GM18873 (cell line): ENCODE data around the gene UGT1A3.

Experiments used
- ATAC-seq: cut with Tn5 transposase; IDR thresholded peaks from one replicate; pipeline ENCODE4 v1.9.1; 2021; ENCODE audit warnings: mild to moderate bottlenecking, moderate library complexity, moderate number of reproducible peaks; ENCODE audit not compliant: unreplicated experiment, low FRiP score

Gene UGT1A3

DNA sequence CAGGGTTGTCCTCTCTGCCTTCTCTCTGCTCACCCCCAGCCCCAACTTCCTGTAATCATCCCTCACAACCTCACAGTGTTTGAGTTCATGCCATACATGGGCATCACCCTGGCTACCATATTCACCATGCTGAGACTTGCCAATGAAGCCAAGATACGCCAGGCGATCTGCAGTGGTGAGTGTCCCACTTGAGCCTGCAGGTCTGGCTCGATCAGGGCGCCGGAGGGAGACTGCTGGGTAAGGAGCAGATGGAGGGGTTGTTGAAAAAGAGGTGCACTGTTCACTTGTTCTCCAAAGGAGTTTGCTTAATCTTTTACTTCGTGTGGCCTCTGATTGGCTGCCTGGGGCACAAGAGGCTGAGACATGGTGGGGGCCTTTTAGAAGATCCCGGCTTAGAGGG, 63.9 kb downstream of the UGT1A3 start:
- ATAC-seq: no peak

GRCh38 chr2:233793465-233794127, 64.8 kb downstream of the UGT1A3 start:
- ATAC-seq: no peak

DNA sequence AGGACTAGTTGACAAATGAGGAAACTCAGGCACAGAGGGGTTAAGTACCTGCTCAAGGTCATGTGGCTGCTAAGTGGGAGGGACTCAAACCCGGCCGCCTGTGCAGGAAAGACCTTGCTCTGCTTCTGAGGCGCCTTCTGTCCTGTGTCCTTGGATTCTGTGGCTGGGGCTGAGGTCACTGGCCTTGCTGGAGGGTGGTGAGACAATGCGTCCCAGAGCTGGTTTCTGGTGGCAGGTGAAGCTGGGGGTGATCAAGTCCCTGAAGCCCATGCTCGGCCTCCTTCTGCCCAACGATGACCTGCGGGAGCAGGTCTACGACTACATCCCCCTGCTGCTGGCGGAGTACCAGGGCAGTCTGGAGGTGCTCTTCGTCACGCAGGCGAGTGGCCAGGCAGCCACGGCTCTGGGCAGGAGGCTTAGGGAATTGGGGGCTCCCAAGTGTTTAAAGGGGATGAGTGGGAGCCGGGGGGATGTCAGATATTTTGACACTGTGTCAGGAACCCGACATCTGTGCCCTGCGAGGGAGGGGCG, 65.4 kb downstream of the UGT1A3 start:
- no peak for ATAC-seq

DNA sequence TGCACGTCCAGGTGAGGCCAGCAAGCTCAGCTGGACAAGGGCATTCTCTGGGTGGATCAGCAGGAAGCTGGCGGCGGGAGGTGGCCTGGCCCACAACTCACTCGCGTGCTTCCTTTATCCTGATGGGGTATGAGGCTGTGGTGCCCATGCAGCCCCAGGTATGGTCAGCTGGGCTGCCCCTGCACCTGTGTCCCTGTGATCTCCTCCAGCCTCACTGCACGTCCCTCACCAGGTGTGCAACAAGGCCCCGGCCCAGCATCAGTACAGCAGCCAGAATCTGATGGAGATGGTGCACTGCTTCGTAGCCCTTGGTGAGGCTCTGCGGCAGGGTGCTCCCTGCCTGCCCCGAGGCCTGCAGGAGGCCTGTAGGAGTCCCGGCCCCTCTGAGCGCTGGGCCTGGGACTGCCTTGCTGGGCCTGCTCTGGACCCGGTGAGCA, 66.9 kb downstream of the UGT1A3 start:
- no peak for ATAC-seq

DNA sequence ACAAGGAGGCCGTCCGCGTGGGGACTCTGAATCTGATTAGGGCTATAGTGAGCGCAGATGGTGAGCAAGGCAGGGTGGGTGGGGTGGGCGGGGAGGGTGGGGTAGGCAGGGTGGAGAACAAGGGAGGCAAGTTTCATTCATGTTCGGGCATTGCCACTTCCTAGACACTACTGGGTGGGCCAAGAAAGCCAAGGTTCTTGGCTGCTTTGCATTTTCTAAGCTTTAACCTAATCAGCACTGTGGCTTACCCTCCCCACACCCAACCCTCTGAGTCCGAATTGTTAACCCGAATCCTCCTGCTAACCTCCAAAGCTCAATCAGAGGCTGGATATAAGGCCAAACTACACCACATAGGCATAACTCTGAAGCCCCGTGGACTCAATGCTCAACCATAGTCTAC, 67.4 kb downstream of the UGT1A3 start:
- no peak for ATAC-seq

GRCh38 chr2:233798335-233799086, 69.7 kb downstream of the UGT1A3 start:
- no peak for ATAC-seq

GRCh38 chr2:233799087-233799665, 70.3 kb downstream of the UGT1A3 start:
- ATAC-seq: no peak

DNA sequence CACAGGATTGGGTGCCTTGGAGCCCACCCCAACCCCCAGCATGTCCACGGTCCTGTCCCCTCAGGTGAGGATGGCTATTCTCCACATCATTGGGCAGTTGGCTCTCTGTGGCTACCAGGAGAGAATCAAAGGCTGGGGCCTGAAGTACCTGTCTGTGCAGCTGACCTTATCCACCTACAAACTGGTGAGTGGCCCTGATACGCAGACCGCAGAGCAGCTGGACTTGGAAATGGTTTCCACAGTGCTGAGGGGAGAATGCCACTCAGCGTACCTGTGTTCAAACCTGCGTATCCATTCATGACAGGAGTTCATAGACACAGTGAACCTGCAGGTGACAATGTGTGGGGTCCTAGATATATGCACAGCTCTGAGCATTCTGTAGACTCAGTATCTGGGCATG, 70.9 kb downstream of the UGT1A3 start:
- ATAC-seq: no peak

DNA sequence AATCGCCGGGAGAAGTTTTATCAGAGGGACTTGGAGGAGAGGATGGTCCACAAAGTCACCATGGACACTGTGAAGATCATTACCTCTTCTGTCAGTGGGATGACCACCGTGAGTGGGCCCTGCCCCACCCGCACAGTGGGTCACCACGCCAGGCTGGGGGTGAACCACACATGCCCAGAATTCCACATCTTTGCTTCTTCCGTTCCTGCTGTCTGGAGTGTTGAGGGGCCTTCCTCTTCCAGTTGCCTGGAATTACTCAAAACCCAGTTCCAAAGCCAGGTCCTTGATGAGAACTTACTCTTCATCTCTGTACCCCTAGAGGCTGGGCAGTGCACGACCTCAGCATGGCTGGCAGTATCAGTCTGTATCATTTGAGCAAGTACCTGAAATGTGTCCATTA, 71.4 kb downstream of the UGT1A3 start:
- no peak for ATAC-seq

- ATAC-seq: no peak
Measured at GRCh38 chr2:233801357-233802131, 72.7 kb downstream of the UGT1A3 start.

DNA sequence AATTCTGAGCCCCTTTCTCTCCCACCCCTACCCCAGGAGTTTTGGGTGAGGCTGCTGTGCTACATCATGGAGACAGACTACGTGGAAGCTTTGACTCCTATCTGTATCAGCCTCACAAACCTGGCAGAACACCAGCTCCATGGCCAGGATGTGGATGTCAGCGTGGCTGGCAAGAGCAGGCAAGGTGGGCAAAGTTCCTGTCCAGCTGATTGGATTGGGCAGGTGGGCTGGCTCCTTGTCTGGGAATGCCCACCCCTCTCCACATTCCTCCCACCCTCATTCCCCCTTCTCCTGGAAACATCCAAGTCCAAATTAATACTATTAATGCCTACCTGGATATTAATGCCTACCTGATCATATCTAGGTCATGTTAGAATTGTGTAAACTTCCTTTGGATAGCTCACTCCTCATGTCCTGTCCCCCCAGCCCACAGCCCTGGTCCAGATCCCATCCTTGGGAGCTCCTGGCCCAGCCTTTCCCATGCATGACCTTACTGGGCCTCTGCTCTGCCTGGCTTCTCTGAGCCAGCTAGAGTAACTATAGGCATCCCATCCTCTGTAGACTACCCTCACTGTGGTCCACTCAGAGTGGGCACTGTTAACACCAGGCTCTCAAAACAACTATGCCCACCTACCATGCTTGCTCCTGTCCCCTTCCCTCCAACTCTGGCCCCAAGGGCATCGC, 73.4 kb downstream of the UGT1A3 start:
- ATAC-seq: no peak

DNA sequence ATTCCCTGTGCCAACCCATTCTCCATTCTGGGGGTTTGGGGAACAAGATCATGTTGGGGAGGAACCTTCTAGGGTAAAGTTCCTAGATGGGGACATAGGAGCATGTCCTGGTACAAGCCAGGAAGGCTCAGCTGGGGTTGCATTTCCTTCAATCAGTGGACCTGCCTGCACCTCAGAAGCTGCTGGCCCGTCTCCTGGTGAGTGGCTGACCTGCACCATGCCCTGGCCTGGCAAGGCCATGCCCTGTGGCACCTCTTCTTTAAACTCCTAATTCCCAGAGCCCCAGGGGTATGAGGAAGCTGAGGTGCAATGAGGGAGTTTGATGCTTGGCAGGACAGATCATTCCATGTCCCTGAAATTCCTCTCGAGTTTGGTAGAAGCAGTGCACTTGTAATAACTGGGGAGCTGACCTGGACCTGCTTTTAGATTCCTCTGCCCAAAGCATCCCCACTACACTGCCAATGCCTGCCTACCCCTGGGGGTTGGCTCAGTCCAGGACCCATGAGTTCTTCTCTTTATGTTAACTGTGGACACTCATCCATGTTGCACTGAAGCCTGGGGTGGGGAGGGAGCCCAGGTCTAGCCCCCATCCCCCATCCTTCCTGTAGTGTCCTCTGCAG, 74.6 kb downstream of the UGT1A3 start:
- ATAC-seq: no peak

DNA sequence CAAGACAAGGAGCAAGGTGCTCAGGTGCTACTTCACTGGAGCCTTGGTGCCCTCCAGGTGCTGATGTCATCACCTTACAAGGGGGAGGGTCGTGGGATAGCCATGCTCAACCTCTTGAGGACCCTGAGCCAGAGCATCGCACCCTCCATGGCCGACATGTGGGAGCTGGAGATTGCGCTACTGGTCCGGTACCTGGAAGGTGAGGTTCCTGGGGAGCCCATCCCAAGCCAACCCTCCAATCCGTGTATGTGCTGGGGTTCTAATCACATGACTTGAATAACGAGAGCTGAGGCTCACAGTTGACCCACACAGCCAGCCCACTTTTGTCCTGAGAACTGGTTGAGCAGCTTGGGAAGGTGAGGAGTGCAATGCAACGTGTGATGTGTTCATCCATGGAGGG, 75.2 kb downstream of the UGT1A3 start:
- ATAC-seq: no peak

GRCh38 chr2:233807215-233807865, 78.5 kb downstream of the UGT1A3 start:
- no peak for ATAC-seq

- no peak for ATAC-seq
Measured at GRCh38 chr2:233807966-233808935, 79.4 kb downstream of the UGT1A3 start.

DNA sequence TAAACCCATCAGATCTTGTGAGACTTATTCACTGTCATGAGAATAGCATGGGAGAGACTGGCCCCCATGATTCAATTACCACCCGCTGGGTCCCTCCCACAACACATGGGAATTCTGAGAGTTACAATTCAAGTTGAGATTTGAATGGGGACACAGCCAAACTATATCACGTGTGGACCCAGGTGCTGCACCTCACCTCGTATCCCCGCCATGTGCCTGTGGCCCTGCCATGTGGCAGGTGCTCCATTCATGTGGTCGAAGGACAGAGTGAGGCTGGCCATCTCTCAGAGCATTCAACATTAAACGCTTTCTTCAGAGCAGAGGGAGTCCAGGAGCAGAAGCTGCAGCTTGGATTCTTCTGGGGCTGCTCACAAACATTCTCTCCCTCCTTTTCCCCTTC, 81.5 kb downstream of the UGT1A3 start:
- ATAC-seq: no peak

- no peak for ATAC-seq
Measured at GRCh38 chr2:233811087-233811486, 82.2 kb downstream of the UGT1A3 start.

GRCh38 chr2:233811732-233812131, 82.9 kb downstream of the UGT1A3 start:
- ATAC-seq: no peak
